ENCODE measurements around the gene TXLNG. TPM values are rescaled to one million over a fixed set of nuclear protein-coding genes. Genes with fewer than 3 reads are reported as not detected.

TXLNG gene

DNA sequence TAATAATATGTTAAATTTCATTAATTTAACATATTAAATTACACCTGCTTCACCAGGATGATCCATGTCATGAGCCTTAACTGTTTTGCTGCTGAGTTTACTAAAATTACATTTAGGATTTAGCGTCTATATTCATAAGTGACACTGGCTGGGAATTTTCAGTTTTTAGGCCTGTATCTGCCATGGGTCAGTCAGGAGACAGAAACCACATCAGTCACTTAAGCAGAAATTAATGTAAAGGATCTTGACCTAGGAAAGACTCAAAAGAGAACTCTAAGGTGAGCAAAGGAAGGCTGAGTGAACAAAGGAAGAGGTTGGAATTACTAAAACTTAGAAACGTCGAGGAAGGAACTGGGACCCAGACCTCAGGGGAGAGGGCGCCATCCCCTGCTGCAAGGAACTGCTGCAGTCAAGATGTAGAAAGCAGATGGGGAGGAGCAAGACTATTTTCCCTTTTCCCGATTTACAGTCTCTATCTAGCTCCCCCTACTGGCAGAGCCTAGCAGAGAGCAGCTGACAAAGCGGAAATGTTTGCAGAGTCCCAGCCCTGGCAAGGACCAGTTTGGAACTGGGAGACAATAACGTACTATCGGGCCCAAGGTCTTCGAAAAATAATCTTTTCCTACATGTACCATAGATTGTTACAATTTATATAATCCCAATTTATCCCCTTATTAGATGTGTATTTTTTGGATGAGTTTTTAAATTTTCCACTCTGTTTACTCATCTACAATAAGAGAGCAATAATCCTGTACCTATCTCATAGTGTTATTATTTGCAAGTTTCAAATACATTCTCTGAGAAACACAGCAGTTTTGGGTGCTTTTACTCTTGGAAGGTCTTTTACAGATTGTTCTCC lies 106.5 kb downstream of the TXLNG start:
- H2AK5ac ChIP-seq (ENCODE audit: low read length, severe bottlenecking), result no peak overlapping the region
- H2BK15ac ChIP-seq (ENCODE audit: low read depth, poor library complexity, severe bottlenecking), result no peak overlapping the region
- H4K8ac ChIP-seq (ENCODE audit: low read length), result no peak overlapping the region
- H2BK12ac ChIP-seq (ENCODE audit: low read length in 2 of 2), result no peak overlapping the region
- H4K91ac ChIP-seq (ENCODE audit: low read length), result no peak overlapping the region
- H3K27me3 ChIP-seq (ENCODE audit: control insufficient read depth in 1 of 2, insufficient read depth in 1 of 2, low read length in 2 of 2), result peaks cover 0 to 47% of the 10 kb centered on the region in 2 experiments
- H2BK5ac ChIP-seq (ENCODE audit: low read depth, low read length, poor library complexity, severe bottlenecking), result no peak overlapping the region
- H3K23ac ChIP-seq (ENCODE audit: low read length in 2 of 2), result no peak overlapping the region
- peak; percentile 81 for DNase-seq
- no peaks in the 10 kb centered on the region for H3K4me1 ChIP-seq (ENCODE audit: control insufficient read depth, insufficient read depth, low read depth, low read length)
- H3K4ac ChIP-seq (ENCODE audit: low read depth in 1 of 2, low read length in 2 of 2), result no peak overlapping the region
- no peak overlapping the region for H3K14ac ChIP-seq (ENCODE audit: low read length in 2 of 2)
- 44% methylated on average over 4 of the region's 9 CpGs for WGBS
- H3K4me3 ChIP-seq (ENCODE audit: insufficient read depth in 1 of 2, low read depth in 1 of 2, low read length in 2 of 2), result no peak overlapping the region
- H3K18ac ChIP-seq (ENCODE audit: low read depth in 1 of 2, low read length in 2 of 2), result no peak overlapping the region
- no peak overlapping the region for H3K27ac ChIP-seq (ENCODE audit: low read length, poor library complexity, severe bottlenecking)
- no peak overlapping the region for H3K4me2 ChIP-seq (ENCODE audit: low read length, poor library complexity, severe bottlenecking)
- no peaks in the 10 kb centered on the region for H3K9me3 ChIP-seq (ENCODE audit: control insufficient read depth, low read length)
- no peak overlapping the region for H3K9ac ChIP-seq (ENCODE audit: low read length)
- H2AFZ ChIP-seq (ENCODE audit: low read depth, low read length), result no peak overlapping the region
- no peak overlapping the region for H2BK120ac ChIP-seq (ENCODE audit: low read depth, low read length)
- no peaks in the 10 kb centered on the region for H3K36me3 ChIP-seq (ENCODE audit: control insufficient read depth in 1 of 2, insufficient read depth in 2 of 2, low read depth in 1 of 2, low read length in 2 of 2)
- H3K79me1 ChIP-seq (replicated peaks; ENCODE audit: low read length, poor library complexity, severe bottlenecking), result no peaks in the 10 kb centered on the region

Small RNA genes lying within 50 kb of the gene (small RNA-seq; reads per million reads assigned to genes)
- gene RNU4-6P (ENCODE audit: low read depth) (not detected), gene RNU7-56P (ENCODE audit: low read depth) (not detected), gene RPL12P49 (ENCODE audit: low read depth) (not detected)

Measured in mesenchymal stem cell (in vitro differentiated cells and primary cell).